ENCODE results near the gene C12orf60.

DNA sequence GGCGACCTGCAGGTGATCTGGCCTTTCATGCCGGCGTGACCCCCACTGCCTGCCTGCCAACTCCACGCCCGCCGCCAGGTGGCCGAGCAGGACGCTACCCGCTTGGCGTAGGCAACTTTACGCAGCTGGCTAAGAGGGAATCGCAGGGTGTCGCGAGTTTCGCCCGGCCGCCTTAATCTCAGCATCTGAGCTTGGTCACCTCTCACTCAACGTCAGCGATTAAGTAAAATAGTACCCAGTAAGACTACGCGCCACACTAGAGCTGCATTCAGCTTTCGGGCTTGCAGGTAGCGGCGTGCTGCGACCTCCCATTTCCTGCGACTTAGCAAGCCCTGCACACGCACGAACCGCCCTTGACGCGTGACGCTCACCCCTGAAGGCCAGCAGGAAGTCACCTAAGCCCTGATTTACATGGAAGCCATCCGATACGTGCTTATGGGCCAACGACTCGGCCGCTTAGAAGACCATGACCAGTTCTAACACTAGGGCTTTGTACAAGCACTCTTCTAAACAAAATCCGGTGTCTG, 33.4 kb upstream of the C12orf60 start:
- TF ChIP-seq, protein P1, sequence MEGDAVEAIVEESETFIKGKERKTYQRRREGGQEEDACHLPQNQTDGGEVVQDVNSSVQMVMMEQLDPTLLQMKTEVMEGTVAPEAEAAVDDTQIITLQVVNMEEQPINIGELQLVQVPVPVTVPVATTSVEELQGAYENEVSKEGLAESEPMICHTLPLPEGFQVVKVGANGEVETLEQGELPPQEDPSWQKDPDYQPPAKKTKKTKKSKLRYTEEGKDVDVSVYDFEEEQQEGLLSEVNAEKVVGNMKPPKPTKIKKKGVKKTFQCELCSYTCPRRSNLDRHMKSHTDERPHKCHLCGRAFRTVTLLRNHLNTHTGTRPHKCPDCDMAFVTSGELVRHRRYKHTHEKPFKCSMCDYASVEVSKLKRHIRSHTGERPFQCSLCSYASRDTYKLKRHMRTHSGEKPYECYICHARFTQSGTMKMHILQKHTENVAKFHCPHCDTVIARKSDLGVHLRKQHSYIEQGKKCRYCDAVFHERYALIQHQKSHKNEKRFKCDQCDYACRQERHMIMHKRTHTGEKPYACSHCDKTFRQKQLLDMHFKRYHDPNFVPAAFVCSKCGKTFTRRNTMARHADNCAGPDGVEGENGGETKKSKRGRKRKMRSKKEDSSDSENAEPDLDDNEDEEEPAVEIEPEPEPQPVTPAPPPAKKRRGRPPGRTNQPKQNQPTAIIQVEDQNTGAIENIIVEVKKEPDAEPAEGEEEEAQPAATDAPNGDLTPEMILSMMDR (IDR thresholded peaks at IDR 0.05): peak; percentile 72 to 94 (median 86)
- TF ChIP-seq POLR2A (IDR thresholded peaks at IDR 0.05): peak; percentile 56
